ENCODE results near the gene GSTO2.

Gene GSTO2

GRCh38 chr10:104286939-104287338 lies 18.0 kb downstream of the GSTO2 start:
- TF ChIP-seq CTCF (conservative IDR thresholded peaks at IDR 0.05; ENCODE audit: low read depth) = no peak
- no peak overlapping the region for H3K27ac ChIP-seq
- POLR2A ChIA-PET (ENCODE audit: low non-redundant PET) = no interaction called here
- no peak for DNase-seq (ENCODE audit: low spot score)
- CTCF ChIA-PET = interaction anchor here (0.6 kb wide), 1 partner anchor 66 kb away, joined by 4 read pairs; the partner anchor contains the start of gene CFAP58

- ChIA-PET POLR2A (ENCODE audit: low non-redundant PET) (no interaction called here), CTCF (interaction anchor here (0.6 kb wide), 1 partner anchor 17 kb away, joined by 3 read pairs; no protein-coding TSS in a partner anchor)
- no peak for TF ChIP-seq CTCF (conservative IDR thresholded peaks at IDR 0.05; ENCODE audit: low read depth)
- no peak overlapping the region for H3K27ac ChIP-seq
- DNase-seq (ENCODE audit: low spot score) = no peak
Observed at GRCh38 chr10:104288355-104288754, 19.4 kb downstream of the GSTO2 start.

- peak; percentile 93 for DNase-seq (ENCODE audit: low spot score)
- peak overlapping the region; percentile 31; the same call in 1 of the 2 replicates for H3K27ac ChIP-seq
- peak; percentile 99 for TF ChIP-seq CTCF (conservative IDR thresholded peaks at IDR 0.05; ENCODE audit: low read depth)
- CTCF ChIA-PET = interaction anchor here (0.6 to 3.7 kb wide), 27 partner anchors 8 to 949 kb away, joined by 3 to 42 read pairs (median 5); partner anchors contain the start of gene CFAP58
- POLR2A ChIA-PET (ENCODE audit: low non-redundant PET) = interaction anchor here (0.7 kb wide), 1 partner anchor 17 kb away, joined by 3 read pairs; no protein-coding TSS in a partner anchor
Observed at GRCh38 chr10:104291439-104291951, 22.5 kb downstream of the GSTO2 start.

- ChIA-PET POLR2A (ENCODE audit: low non-redundant PET) (interaction anchor here (0.5 kb wide), 1 partner anchor 18 kb away, joined by 3 read pairs; no protein-coding TSS in a partner anchor), CTCF (interaction anchor here (0.6 to 3.7 kb wide), 9 partner anchors 13 to 330 kb away, joined by 3 to 42 read pairs (median 6); partner anchors contain the start of gene CFAP58)
- H3K27ac ChIP-seq = peak overlapping the region; percentile 61
- peak; percentile 50 for DNase-seq (ENCODE audit: low spot score)
- no peak for TF ChIP-seq CTCF (conservative IDR thresholded peaks at IDR 0.05; ENCODE audit: low read depth)
Observed at GRCh38 chr10:104293011-104293410, 24.0 kb downstream of the GSTO2 start.

- POLR2A ChIA-PET (ENCODE audit: low non-redundant PET) = interaction anchor here (0.6 kb wide), 1 partner anchor 74 kb away, joined by 3 read pairs; no protein-coding TSS in a partner anchor
- TF ChIP-seq CTCF (conservative IDR thresholded peaks at IDR 0.05; ENCODE audit: low read depth) = no peak
- peak overlapping the region; percentile 61 for H3K27ac ChIP-seq
- CTCF ChIA-PET = interaction anchor here (0.6 to 3.7 kb wide), 5 partner anchors 11 to 70 kb away, joined by 3 to 42 read pairs (median 4); no protein-coding TSS in a partner anchor
- no peak for DNase-seq (ENCODE audit: low spot score)
Observed at GRCh38 chr10:104293781-104294321, 24.9 kb downstream of the GSTO2 start.

GRCh38 chr10:104296687-104297436 lies 27.9 kb downstream of the GSTO2 start:
- no peak for TF ChIP-seq CTCF (conservative IDR thresholded peaks at IDR 0.05; ENCODE audit: low read depth)
- POLR2A ChIA-PET (ENCODE audit: low non-redundant PET) = no interaction called here
- DNase-seq (ENCODE audit: low spot score) = no peak
- H3K27ac ChIP-seq = peak overlapping the region; percentile 20; the same call in 1 of the 2 replicates
- CTCF ChIA-PET = interaction anchor here (2.3 kb wide), 1 partner anchor 9 kb away, joined by 10 read pairs; no protein-coding TSS in a partner anchor
